Measurements from ENCODE around the gene GRM7. TPM values are rescaled to one million over a fixed set of nuclear protein-coding genes. Genes with fewer than 3 reads are reported as not detected.

The GRM7 gene
- total RNA-seq, 4 donors from 2014 or later, result not detected

DNA sequence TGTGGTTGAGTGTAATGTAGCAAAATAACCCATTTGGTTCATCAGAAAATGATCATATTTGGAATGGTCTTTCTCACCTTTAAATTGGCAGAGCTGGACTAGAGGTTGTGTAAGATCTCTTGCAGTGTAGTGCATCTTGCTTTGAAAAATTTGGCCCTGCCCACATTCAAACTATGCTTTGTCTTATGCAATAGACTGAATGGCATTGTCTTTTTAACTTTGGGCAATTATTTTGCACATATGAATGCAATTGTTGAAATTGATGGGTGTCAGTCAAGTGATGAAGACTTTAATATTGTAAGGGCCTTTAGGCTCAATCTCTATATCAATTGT lies 381.4 kb downstream of the GRM7 start:
- Histone ChIP-seq H3K27ac (no peak overlapping the region), H3K9me3 (no peaks in the 10 kb centered on the region), H3K4me1 (no peaks in the 10 kb centered on the region), H3K36me3 (no peaks in the 10 kb centered on the region), H3K27me3 (no peaks in the 10 kb centered on the region), H3K4me3 (no peak overlapping the region)
- TF ChIP-seq POLR2A (IDR thresholded peaks at IDR 0.05), result no peak
- TF ChIP-seq, protein P1, sequence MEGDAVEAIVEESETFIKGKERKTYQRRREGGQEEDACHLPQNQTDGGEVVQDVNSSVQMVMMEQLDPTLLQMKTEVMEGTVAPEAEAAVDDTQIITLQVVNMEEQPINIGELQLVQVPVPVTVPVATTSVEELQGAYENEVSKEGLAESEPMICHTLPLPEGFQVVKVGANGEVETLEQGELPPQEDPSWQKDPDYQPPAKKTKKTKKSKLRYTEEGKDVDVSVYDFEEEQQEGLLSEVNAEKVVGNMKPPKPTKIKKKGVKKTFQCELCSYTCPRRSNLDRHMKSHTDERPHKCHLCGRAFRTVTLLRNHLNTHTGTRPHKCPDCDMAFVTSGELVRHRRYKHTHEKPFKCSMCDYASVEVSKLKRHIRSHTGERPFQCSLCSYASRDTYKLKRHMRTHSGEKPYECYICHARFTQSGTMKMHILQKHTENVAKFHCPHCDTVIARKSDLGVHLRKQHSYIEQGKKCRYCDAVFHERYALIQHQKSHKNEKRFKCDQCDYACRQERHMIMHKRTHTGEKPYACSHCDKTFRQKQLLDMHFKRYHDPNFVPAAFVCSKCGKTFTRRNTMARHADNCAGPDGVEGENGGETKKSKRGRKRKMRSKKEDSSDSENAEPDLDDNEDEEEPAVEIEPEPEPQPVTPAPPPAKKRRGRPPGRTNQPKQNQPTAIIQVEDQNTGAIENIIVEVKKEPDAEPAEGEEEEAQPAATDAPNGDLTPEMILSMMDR (IDR thresholded peaks at IDR 0.05 in 4 of 5, conservative IDR thresholded peaks at IDR 0.05 in 1 of 5), result no peak
- intact Hi-C loops (cut with DNase I; ENCODE audit: low total_unique reads) (no loop called here), in situ Hi-C loops (cut with MboI; ENCODE audit: low sequenced_read_pairs in 4 of 4) (no loop called here)
- DNase-seq (no peak), ATAC-seq (no peak)

DNA sequence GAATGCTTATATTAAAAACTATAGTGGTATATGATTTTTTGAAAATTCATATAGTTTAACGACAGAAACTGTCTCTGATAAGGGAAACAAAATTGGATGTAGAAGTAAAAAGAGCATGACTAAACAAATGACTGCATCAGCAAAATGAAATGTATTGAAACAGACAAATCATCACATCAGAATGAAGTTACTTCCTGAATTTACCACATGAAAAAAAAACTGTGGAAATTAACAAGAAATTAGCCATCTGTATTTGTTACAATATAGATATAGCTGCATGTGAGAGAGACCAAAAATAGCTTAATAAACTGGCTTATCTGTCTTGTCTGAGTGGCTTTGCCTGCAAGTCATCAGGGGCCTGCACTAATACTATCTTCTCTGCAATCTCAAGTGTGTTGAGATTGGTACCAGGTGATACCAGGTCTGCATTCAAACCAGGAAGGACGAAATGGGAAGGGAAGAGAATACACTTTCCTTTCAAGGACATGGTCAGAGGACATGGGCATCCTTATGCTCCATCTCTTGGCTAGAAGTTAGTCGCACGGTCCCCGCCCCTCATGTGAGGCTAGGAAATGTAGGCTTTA lies 388.7 kb downstream of the GRM7 start:
- Histone ChIP-seq H3K36me3 (no peaks in the 10 kb centered on the region), H3K9me3 (no peaks in the 10 kb centered on the region), H3K4me3 (no peak overlapping the region), H3K27ac (no peak overlapping the region), H3K27me3 (no peaks in the 10 kb centered on the region), H3K4me1 (no peaks in the 10 kb centered on the region)
- intact Hi-C loops (cut with DNase I; ENCODE audit: low total_unique reads) (no loop called here), in situ Hi-C loops (cut with MboI; ENCODE audit: low sequenced_read_pairs in 4 of 4) (no loop called here)
- DNase-seq, result no peak
- TF ChIP-seq, protein P1 (IDR thresholded peaks at IDR 0.05 in 4 of 5, conservative IDR thresholded peaks at IDR 0.05 in 1 of 5), result no peak
- TF ChIP-seq POLR2A (IDR thresholded peaks at IDR 0.05), result no peak
- ATAC-seq, result no peak

DNA sequence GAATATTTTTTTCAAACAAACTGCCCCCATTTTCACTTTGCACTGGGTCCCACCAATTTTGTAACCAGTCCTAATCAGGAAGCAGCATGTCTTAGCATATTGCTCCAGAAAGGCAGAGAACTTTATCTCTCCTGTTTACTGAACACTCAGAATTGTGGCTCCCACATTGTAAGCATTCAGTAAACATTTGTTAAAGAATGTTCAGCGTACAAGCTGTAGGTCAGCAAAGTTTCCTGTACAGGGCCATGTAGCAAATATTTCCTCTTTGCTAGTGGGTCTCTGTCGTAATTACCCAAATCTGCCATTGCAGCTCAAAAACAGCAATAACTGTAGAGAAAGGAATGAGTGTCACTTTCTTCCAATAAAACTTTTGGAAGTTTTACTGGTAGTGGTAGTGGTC lies 393.3 kb downstream of the GRM7 start:
- Histone ChIP-seq H3K4me1 (no peaks in the 10 kb centered on the region), H3K9me3 (no peaks in the 10 kb centered on the region), H3K27me3 (no peaks in the 10 kb centered on the region), H3K27ac (no peak overlapping the region), H3K36me3 (no peaks in the 10 kb centered on the region), H3K4me3 (no peak overlapping the region)
- no peak for ATAC-seq
- in situ Hi-C loops (cut with MboI; ENCODE audit: low sequenced_read_pairs in 4 of 4) (no loop called here), intact Hi-C loops (cut with DNase I; ENCODE audit: low total_unique reads) (no loop called here)
- DNase-seq, result no peak
- TF ChIP-seq, protein P1 (IDR thresholded peaks at IDR 0.05 in 4 of 5, conservative IDR thresholded peaks at IDR 0.05 in 1 of 5), result no peak
- no peak for TF ChIP-seq POLR2A (IDR thresholded peaks at IDR 0.05)

- no peak overlapping the region for H3K27ac ChIP-seq
- no peaks in the 10 kb centered on the region for H3K9me3 ChIP-seq
- intact Hi-C loops (cut with DNase I; ENCODE audit: low total_unique reads), result no loop called here
- H3K36me3 ChIP-seq, result no peaks in the 10 kb centered on the region
- in situ Hi-C loops (cut with MboI; ENCODE audit: low sequenced_read_pairs in 4 of 4), result no loop called here
- no peaks in the 10 kb centered on the region for H3K27me3 ChIP-seq
- H3K4me1 ChIP-seq, result no peaks in the 10 kb centered on the region
- ATAC-seq (no peak), DNase-seq (no peak)
- TF ChIP-seq POLR2A (IDR thresholded peaks at IDR 0.05), result no peak
- TF ChIP-seq, protein P1 (IDR thresholded peaks at IDR 0.05 in 4 of 5, conservative IDR thresholded peaks at IDR 0.05 in 1 of 5), result no peak
- H3K4me3 ChIP-seq, result no peak overlapping the region
Observed at GRCh38 chr3:7260975-7261374, 400.1 kb downstream of the GRM7 start.

All from gastrocnemius medialis (tissue), 4 donors.